ENCODE data around the gene LRRC49.

DNA sequence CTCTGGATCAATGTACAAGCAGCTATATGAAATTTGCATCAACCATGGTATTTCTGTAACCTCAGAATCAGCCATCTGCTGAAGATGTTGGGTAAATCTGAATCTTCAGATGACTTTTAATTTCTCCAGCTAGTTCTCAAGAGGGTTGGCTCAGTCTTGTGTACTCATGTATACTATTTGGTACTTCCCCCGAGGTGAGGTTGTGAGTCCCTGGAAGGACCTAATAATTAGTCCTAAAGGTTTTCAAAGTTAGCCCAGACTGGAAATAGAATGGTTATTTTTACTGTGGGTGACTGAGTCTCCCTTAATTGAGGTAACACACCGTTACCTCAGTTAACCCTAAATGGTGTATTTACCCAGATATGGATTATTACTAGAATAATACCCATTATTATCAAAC lies 118.4 kb downstream of the LRRC49 start:
- TF ChIP-seq GATA2 (IDR thresholded peaks at IDR 0.05; ENCODE audit: low read depth, low read length), result no peak
- TF ChIP-seq GATA3 (IDR thresholded peaks at IDR 0.05; ENCODE audit: low read depth, low read length), result no peak

Data from SH-SY5Y (cell line).